Activated CD4-positive, alpha-beta T cell treated with anti-CD3 and anti-CD28 coated beads, Interleukin-2, amount 10 ng/mL, durations not matched to agents 24 days and 14 days (primary cell): Measurements from ENCODE around the gene MAPK12. TPM values are rescaled to one million over a fixed set of nuclear protein-coding genes. Genes with fewer than 3 reads are reported as not detected.
A peak's percentile ranks its signal among the peaks of the same experiment; 100 is the strongest.

Experiments used
- DNase-seq: peaks from one replicate; pipeline ENCODE4 v3.0.0; 2022
- H3K27ac Mint-ChIP-seq: one replicate; pipeline ENCODE4 v1.8.0; 2022; ENCODE audit warnings: mild to moderate bottlenecking, mixed read lengths
- H3K27me3 Mint-ChIP-seq: one replicate; pipeline ENCODE4 v1.8.0; 2022; ENCODE audit warnings: mixed read lengths
- H3K36me3 Mint-ChIP-seq: one replicate; pipeline ENCODE4 v1.8.0; 2022; ENCODE audit warnings: low read depth, mild to moderate bottlenecking, mixed read lengths
- H3K4me1 Mint-ChIP-seq: one replicate; pipeline ENCODE4 v1.8.0; 2021; ENCODE audit warnings: mixed read lengths
- H3K4me3 Mint-ChIP-seq: one replicate; pipeline ENCODE4 v1.8.0; 2022; ENCODE audit warnings: mild to moderate bottlenecking, moderate library complexity, mixed read lengths
- H3K9me3 Mint-ChIP-seq: one replicate; pipeline ENCODE4 v1.8.0; 2021; ENCODE audit warnings: mixed read lengths
- intact Hi-C: fragments of 100-400 bp; cut with micrococcal nuclease; formaldehyde crosslinking; loops from one replicate; pipeline ENCODE4 v1.15.1; 2023
- total RNA-seq: library from RNA; stranded (reverse); gene quantifications from 2 replicates; pipeline ENCODE4 v1.2.3, GENCODE V29; 2022

MAPK12 gene
- total RNA-seq, 1 donor from 2014 or later: 20.1 TPM

DNA sequence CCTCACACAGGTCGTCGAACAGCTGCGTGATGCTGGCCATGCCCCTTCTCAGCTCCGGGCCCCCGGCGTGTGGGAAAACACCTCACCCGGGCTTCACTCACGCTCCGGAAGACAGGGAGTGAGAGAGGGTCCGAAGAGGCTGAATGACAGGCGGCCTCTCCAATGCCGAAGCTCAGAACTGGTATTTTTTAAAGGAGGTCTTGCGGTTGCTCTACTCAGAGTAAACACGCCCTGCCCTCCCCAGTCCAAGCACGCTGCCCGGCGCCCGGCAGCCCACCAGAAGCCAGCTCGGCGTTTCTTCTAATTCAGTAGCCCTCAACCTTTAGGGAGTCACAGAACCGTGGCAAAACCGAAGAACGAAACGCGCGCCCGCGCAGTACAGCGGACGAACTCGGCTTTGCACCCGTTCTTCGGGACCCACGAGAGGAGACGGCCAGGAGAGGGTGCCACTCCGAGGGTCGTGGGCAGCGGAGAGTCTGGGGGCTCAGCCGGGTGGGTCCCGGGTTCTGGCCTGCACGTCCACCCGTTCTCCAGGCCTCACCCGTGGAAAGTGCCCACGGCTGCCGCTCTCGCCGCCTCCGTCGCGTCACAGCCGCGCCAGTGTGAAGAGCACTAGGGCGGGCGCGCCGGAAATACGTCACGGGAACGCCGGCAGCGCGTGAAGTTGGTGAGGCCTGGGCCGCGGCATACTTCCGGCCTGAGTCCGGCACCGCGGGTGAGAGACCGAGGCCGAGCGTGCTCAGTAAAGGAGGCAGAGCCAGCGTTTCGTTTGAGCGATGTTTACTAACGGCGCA, 16.9 kb downstream of the MAPK12 start, which contains the start of gene TUBGCP6:
TUBGCP6 (minus strand) TSS at position 604 of the 794 bp plus-strand sequence; CDS start at position 40, 564 bp downstream.
- Mint-ChIP-seq H3K36me3 (peaks cover 25% of the 10 kb centered on the region), H3K4me1 (peaks cover 22% of the 10 kb centered on the region), H3K27ac (peak within 1 kb of the TSS; percentile 100), H3K9me3 (no peaks in the 10 kb centered on the region), H3K27me3 (peaks cover 2% of the 10 kb centered on the region), H3K4me3 (peak within 1 kb of the TSS; percentile 97)
- peak; percentile 98 for DNase-seq
- intact Hi-C loops: loop anchor here (2.0 kb wide), 2 partner anchors 44 to 376 kb away; partner anchors contain the start of gene SELENOO

- peak overlapping the region; percentile 100 for H3K27ac Mint-ChIP-seq
- peaks cover 22% of the 10 kb centered on the region for H3K4me1 Mint-ChIP-seq
- H3K36me3 Mint-ChIP-seq: peaks cover 25% of the 10 kb centered on the region
- intact Hi-C loops: loop anchor here (2.0 kb wide), 2 partner anchors 43 to 377 kb away; partner anchors contain the start of gene SELENOO
- H3K9me3 Mint-ChIP-seq: no peaks in the 10 kb centered on the region
- peak overlapping the region; percentile 97 for H3K4me3 Mint-ChIP-seq
- peaks cover 2% of the 10 kb centered on the region for H3K27me3 Mint-ChIP-seq
- no peak for DNase-seq
Observed at GRCh38 chr22:50243685-50244419, 17.6 kb downstream of the MAPK12 start.

GRCh38 chr22:50242406-50242949, 19.0 kb downstream of the MAPK12 start:
- H3K4me3 Mint-ChIP-seq: peak overlapping the region; percentile 97
- no peak overlapping the region for H3K27ac Mint-ChIP-seq
- peaks cover 26% of the 10 kb centered on the region for H3K36me3 Mint-ChIP-seq
- H3K4me1 Mint-ChIP-seq: peaks cover 25% of the 10 kb centered on the region
- H3K9me3 Mint-ChIP-seq: no peaks in the 10 kb centered on the region
- intact Hi-C loops: no loop called here
- no peak for DNase-seq
- H3K27me3 Mint-ChIP-seq: peaks cover 2% of the 10 kb centered on the region

DNA sequence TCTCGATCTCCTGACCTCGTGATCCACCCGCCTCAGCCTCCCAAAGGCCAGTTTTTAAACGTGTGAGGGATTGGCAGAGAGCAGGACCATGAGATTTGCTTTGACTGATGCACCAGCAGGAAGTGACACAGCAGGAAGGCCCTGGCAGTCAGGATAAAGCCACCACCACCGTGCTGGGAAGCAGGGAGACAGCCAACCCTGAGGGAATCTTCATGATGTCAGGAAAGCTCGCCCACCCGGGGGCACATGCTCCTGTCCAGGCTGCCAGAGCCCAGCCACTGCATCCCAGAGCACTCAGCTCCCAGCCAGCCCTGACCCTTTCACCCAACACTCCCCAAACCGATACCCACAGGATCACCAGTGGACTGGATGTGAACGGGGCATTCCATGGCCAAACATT, 22.7 kb downstream of the MAPK12 start:
- Mint-ChIP-seq H3K9me3 (peaks cover 3% of the 10 kb centered on the region), H3K27me3 (no peaks in the 10 kb centered on the region), H3K4me1 (peaks cover 27% of the 10 kb centered on the region), H3K27ac (no peak overlapping the region), H3K4me3 (no peak overlapping the region), H3K36me3 (peaks cover 28% of the 10 kb centered on the region)
- no peak for DNase-seq
- intact Hi-C loops: no loop called here

DNA sequence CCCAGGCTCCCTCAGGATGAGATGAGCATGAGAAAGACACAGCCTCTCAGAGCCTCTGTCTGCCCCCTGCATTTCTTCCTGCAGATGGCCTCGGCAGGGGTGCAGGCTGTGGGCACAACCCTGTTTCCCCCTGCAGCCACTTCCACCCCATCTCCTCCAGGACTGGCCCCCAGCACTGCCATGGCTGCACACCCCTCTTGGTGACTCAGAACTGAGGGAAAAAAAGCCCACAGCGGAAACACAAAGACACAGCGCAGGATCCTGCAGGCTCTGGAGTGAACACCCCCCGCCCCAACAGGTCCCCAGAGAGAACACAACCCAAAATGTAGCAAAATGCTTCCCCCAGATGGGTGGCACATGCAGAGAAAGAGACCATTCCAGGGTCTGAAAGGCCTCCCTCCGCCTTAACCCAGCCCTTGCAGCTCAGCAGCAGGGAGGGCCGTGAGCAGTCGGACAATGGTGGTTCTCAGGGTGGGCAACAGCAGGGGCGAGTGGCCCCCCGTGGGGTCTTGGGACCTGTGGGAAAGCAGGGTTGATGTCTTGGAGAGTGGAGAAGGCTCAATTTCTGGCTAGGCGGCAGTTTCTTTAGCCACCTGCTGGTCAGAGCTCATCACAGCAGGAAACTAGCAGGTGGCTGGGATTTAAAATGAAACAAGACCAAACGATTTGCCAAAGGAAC, 24.6 kb downstream of the MAPK12 start:
- peaks cover 3% of the 10 kb centered on the region for H3K9me3 Mint-ChIP-seq
- peaks cover 19% of the 10 kb centered on the region for H3K4me1 Mint-ChIP-seq
- intact Hi-C loops: no loop called here
- H3K36me3 Mint-ChIP-seq: peaks cover 29% of the 10 kb centered on the region
- DNase-seq: no peak
- H3K27ac Mint-ChIP-seq: no peak overlapping the region
- H3K27me3 Mint-ChIP-seq: no peaks in the 10 kb centered on the region
- H3K4me3 Mint-ChIP-seq: no peak overlapping the region

GRCh38 chr22:50233223-50233622, 28.3 kb downstream of the MAPK12 start:
- Mint-ChIP-seq H3K9me3 (peaks cover 3% of the 10 kb centered on the region), H3K27ac (no peak overlapping the region), H3K36me3 (peaks cover 31% of the 10 kb centered on the region), H3K27me3 (no peaks in the 10 kb centered on the region), H3K4me3 (no peak overlapping the region), H3K4me1 (peaks cover 11% of the 10 kb centered on the region)
- intact Hi-C loops: no loop called here
- DNase-seq: no peak

DNA sequence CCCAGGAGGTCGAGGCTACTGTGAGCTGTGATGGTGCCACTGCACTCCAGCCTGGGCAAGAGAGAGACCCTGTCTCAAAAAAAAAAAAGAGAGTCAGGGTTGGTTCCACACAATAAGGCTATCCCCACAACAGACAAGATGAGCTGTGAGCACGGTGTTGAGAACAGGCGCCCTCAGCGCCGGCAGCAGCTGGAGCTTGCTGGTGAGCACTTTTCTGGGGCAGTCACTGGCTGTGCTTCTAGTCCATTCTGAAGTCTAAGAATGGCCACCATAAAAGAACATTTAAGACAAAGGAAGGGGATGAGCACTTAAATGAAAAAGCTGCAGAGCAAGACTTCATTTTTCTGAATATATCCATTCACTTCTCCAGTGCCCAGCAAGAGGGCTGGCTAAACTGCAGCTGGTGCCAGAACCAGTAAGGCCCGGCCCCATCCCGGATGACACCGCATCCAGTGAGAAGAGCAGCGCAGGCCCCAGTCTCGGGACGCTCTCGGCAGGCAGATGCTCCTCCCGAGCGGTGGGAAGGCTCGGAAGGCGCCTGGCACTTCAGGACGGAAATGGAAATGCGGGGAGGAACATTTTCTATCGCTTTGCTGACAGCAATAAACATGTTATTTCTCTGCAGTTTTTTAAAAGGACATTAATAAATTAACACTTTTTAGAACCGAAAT, 28.9 kb downstream of the MAPK12 start:
- DNase-seq: no peak
- Mint-ChIP-seq H3K27me3 (no peaks in the 10 kb centered on the region), H3K4me1 (peaks cover 8% of the 10 kb centered on the region), H3K4me3 (no peak overlapping the region), H3K9me3 (peaks cover 3% of the 10 kb centered on the region), H3K27ac (no peak overlapping the region), H3K36me3 (peaks cover 30% of the 10 kb centered on the region)
- intact Hi-C loops: no loop called here

GRCh38 chr22:50229370-50229769, 32.1 kb downstream of the MAPK12 start:
- Mint-ChIP-seq H3K27me3 (no peaks in the 10 kb centered on the region), H3K36me3 (peaks cover 26% of the 10 kb centered on the region), H3K27ac (no peak overlapping the region), H3K4me1 (peaks cover 2% of the 10 kb centered on the region), H3K4me3 (no peak overlapping the region), H3K9me3 (no peaks in the 10 kb centered on the region)
- intact Hi-C loops: no loop called here
- no peak for DNase-seq

DNA sequence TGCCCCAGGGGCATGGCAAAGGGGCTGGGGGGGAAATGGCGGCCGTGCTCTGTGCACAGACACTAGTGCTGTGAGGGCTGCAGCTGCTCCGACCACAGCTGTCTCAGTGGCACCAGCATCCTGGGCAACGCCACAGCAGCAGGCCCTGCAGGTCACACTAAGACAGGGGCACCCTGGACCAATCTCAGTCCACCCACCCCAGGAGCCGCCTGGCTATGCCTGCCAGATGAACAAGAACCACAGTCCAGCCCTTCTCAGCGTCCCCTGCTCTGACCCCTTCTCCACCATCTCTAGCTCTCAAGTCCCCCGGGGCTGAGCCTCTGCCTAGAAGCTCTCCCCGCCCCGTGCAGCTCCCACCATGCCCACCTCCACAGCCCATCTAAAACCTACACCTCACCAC, 33.1 kb downstream of the MAPK12 start:
- DNase-seq: no peak
- Mint-ChIP-seq H3K36me3 (peaks cover 27% of the 10 kb centered on the region), H3K27me3 (no peaks in the 10 kb centered on the region), H3K27ac (no peak overlapping the region), H3K4me1 (no peaks in the 10 kb centered on the region), H3K9me3 (no peaks in the 10 kb centered on the region), H3K4me3 (no peak overlapping the region)
- intact Hi-C loops: no loop called here

DNA sequence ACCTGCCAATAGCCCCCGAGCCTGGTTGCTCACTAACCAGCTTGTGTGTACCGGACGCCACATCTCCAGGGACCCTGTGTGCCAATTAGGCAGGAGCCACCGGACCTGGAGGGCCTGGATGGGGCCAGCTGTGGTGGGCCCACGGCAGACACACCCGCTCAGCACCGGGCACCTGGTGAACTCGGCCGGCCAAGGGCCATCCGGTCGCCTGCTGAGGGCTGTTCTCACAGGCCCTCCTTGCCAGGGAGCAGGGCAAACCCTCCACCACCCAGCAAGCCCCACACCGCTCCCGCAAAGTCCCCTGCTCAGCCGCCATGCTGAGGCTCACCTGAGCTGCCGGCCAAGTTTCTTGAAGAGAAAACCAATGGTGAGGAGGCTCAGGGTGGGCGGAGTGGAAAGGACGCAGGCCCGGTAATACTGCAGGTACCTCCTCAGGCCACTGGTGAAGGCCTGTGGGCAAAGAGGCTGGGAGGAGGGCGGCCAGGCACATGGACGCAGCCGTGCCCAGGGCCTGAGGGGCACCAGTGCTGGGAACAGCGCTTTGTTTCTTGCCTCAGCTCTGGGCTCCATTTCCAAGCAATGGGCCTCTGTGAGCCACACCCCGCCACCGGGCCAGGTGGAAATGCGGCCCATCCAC, 33.8 kb downstream of the MAPK12 start:
- peaks cover 30% of the 10 kb centered on the region for H3K36me3 Mint-ChIP-seq
- no peak overlapping the region for H3K27ac Mint-ChIP-seq

DNA sequence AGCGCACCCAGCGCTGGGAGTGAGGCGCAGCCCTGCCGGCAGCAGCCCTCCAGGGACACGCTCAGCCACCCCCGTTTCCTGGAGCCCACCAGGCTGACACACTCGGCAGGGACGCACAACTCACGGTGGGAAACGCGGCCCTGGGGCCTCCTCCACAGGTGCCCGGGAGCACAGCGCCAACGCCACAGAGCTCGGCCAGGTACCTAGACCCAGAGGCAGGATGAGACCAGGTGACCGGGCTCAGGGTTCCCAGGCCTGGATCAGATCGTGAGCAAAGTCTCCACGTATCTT, 34.7 kb downstream of the MAPK12 start:
- H3K27me3 Mint-ChIP-seq: no peaks in the 10 kb centered on the region
- no peak overlapping the region for H3K4me3 Mint-ChIP-seq
- H3K36me3 Mint-ChIP-seq: peaks cover 31% of the 10 kb centered on the region
- DNase-seq: no peak
- no peaks in the 10 kb centered on the region for H3K9me3 Mint-ChIP-seq
- H3K4me1 Mint-ChIP-seq: no peaks in the 10 kb centered on the region
- intact Hi-C loops: no loop called here
- H3K27ac Mint-ChIP-seq: no peak overlapping the region

More for the DNA sequence above, 33.8 kb downstream of the MAPK12 start:
- Mint-ChIP-seq H3K4me1 (no peaks in the 10 kb centered on the region), H3K27me3 (no peaks in the 10 kb centered on the region), H3K9me3 (no peaks in the 10 kb centered on the region), H3K4me3 (no peak overlapping the region)
- DNase-seq: no peak
- intact Hi-C loops: no loop called here

GRCh38 chr22:50226063-50226874, 35.2 kb downstream of the MAPK12 start:
- intact Hi-C loops: no loop called here
- Mint-ChIP-seq H3K27ac (no peak overlapping the region), H3K4me3 (no peak overlapping the region), H3K9me3 (no peaks in the 10 kb centered on the region), H3K4me1 (no peaks in the 10 kb centered on the region), H3K27me3 (no peaks in the 10 kb centered on the region), H3K36me3 (peaks cover 31% of the 10 kb centered on the region)
- no peak for DNase-seq
